VCaP (cell line): ENCODE results near the gene CCDC54.

Experiments
- H3K27ac ChIP-seq: fragments of 450-650 bp; 2 replicates; pipeline ENCODE4 v1.5.1; 2017
- TF ChIP-seq, protein P1 (sequence below): fragments of 450-650 bp; conservative IDR thresholded peaks from 2 replicates; pipeline ENCODE4 v1.5.1; 2017; ENCODE audit warnings: mild to moderate bottlenecking, moderate library complexity

Gene CCDC54

DNA sequence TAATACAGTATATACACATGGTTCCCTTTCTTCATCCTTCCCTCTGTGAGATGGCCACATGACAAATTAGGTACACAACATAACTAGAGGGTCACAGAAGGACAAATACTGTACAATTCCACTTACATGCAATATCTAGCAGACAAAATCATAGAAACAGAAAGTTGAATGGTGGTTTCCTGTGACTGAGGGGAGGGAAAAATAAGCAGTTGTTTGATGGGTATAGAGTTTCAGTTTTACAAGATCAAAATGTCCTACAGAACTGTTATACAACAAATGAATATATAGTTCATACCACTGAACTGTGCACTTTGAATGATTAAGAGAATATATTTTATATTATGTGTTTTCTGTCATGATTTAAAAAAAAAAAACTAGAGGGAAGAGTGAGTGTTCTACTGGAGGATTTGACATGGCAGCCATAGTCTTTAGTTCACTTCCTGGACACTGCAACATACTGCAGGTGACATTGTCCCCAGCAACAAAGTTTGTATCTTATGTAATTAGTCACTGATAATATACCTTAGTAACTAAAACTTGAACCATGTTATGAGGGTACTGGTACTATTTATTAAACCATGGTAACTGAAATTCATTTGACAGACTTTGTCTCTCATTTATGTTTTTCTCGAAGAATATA lies 37.2 kb downstream of the CCDC54 start:
- TF ChIP-seq, protein P1, sequence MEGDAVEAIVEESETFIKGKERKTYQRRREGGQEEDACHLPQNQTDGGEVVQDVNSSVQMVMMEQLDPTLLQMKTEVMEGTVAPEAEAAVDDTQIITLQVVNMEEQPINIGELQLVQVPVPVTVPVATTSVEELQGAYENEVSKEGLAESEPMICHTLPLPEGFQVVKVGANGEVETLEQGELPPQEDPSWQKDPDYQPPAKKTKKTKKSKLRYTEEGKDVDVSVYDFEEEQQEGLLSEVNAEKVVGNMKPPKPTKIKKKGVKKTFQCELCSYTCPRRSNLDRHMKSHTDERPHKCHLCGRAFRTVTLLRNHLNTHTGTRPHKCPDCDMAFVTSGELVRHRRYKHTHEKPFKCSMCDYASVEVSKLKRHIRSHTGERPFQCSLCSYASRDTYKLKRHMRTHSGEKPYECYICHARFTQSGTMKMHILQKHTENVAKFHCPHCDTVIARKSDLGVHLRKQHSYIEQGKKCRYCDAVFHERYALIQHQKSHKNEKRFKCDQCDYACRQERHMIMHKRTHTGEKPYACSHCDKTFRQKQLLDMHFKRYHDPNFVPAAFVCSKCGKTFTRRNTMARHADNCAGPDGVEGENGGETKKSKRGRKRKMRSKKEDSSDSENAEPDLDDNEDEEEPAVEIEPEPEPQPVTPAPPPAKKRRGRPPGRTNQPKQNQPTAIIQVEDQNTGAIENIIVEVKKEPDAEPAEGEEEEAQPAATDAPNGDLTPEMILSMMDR = no peak
- H3K27ac ChIP-seq = no peak overlapping the region

DNA sequence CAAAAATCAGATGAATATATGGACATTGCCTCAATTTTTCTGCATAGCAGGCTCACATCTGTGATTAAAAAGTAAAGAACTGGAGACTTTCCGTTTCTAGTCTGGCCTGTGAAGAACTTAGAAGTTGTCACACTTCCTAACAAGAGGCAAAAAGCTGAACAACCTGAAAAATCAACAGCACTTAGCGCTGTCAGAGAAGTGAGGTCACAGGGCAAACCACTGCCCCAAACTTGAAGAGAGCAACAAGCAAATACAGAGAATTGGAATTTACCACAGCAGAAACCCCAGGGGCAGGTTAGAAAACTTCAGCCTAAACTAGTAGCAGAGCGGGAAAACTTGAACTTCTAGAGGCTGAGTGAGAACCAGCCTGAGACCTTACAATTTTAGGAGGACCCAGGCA lies 38.9 kb downstream of the CCDC54 start:
- no peak overlapping the region for H3K27ac ChIP-seq
- TF ChIP-seq, protein P1 = no peak

DNA sequence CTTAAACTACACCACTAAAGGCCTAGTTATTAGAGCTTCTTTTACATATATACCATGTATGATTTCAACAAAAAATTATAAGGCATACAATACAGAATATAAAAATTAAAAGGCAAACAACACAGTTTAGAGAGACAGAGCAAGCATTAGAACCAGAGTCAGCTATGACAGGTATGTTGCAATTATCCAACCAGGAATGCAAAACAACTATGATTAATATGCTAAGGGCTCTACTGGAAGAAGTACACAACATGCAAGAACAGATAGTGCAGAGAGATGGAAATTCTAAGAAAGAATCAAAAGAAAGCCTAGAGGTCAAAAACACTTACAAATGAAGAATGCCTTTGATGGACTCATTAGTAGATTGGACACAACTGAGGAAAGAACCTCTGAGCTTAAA lies 39.6 kb downstream of the CCDC54 start:
- H3K27ac ChIP-seq = no peak overlapping the region
- TF ChIP-seq, protein P1 = no peak

DNA sequence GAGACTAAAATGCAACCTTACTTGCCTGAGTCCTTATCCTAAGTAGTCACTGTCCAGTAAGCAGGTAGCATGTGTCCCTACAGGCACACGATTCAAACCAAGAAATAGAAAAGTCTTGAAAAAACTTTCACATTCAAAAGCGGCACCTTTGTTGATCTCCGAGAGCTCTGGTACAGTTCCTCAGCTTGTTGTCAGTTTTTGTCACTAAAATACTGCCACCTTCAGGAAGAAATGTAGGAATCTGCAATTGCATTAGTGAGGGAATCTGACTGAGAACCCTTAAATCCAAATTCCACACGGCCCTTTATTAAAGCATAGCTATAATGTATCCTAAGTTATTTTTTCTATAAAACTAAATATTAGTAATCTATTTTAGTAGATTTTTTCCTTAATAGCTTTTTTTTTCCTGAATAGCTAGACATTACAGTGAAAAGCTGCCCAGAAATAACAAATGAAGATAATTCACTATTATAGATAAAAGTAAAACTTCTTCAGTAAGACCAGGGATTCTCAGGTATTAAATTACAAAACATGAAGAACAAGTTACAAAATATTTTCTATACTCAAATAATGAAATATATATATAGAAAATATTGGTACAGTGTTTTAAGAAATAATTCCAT lies 44.0 kb downstream of the CCDC54 start:
- TF ChIP-seq, protein P1 = peak; percentile 79
- H3K27ac ChIP-seq = no peak overlapping the region

DNA sequence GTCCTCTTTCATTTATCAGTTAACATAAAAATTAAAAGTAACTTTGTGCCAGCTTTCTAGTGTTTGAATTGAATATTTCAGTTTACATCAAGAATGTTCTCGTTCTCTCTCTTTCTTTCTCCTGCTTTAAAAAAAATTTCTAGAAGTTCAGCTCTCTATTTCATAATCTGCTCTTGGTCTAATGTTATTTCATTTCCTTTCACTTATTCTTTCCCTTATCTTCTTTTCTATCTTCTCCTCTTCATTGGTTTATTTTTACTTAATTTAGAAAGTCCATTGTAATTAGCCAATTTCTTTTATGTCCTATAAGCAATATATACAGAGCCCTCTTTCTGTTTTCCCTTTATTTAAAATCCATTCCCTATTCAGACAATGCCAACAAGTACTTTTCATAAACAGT lies 44.6 kb downstream of the CCDC54 start:
- TF ChIP-seq, protein P1 = no peak
- no peak overlapping the region for H3K27ac ChIP-seq

DNA sequence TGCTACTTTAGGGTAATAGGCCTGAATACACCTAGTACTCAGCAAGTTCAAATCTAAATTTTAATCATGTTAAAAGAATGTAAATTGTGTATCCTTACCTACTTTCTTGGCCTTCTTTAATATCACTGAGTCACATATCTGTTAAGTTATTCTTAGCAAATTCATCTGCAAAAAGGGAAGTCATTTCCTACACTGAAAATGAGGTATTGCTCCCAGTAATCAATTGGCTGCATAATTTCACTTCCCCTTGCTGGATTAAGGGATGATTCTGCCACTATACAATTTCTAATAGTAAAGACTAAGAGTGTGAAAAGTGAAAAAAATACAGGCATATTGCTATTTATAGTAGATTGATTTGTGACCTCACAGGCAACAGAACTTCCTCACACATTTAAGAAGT lies 47.8 kb downstream of the CCDC54 start:
- no peak overlapping the region for H3K27ac ChIP-seq

DNA sequence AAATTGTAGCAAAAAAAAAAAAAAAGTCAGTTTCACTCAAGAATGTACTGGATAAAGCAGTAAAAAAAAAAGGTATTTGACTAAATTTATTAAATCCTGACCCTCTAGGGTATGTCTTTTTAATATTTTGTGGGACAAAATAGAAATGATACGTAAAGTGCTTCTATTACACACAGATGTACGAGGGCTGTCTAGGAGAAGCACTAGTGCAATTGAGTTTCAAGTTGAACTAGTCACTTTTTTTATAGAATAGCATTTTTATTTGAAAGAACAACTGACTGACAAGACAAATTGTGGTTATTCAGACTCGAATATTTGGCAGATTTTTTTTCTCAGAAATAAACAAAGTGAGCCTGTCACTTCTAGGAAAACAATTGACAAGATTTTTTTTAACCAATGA lies 49.0 kb downstream of the CCDC54 start:
- TF ChIP-seq, protein P1 = no peak
- H3K27ac ChIP-seq = no peak overlapping the region

More for the DNA sequence above, 47.8 kb downstream of the CCDC54 start:
- TF ChIP-seq, protein P1 = no peak
